ENCODE results near the gene TPPP2.

Gene TPPP2

DNA sequence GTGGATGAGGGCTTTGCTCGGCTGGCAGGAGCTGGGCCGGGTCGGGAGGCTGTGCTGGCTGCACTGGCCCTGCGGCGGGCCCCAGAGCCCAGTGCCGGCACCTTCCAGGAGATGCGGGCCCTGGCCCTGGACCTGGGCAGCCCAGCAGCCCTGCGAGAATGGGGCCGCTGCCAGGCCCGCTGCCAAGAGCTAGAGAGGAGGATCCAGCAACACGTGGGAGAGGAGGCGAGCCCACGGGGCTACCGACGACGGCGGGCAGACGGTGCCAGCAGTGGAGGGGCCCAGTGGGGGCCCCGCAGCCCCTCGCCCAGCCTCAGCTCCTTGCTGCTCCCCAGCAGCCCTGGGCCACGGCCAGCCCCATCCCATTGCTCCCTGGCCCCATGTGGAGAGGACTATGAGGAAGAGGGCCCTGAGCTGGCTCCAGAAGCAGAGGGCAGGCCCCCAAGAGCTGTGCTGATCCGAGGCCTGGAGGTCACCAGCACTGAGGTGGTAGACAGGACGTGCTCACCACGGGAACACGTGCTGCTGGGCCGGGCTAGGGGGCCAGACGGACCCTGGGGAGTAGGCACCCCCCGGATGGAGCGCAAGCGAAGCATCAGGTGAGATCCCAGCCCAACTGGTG is 51.6 kb downstream of the TPPP2 start:
- no peak for DNase-seq

Measured in GF-D8 (cell line).